ENCODE data around the gene SLCO1C1.

Gene SLCO1C1

DNA sequence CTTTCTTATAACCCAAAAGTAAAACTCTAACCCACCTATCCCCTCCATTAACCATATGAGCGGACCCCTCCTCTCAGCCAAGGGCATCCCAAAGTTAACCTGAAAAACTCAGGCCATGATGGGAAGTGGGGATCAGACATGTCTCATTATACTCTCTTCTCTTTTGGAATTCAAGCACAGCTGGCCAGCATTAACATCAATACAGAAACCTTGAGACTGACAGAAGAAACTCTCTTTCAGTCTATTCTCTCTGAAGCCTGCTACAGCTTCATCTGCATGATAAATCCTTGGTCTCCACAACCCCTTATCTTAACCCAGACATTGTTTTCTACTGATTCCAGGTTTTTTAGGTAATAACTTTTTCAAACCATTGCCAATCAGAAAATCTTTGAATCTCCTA, 97.8 kb downstream of the SLCO1C1 start:
- TF ChIP-seq ZFX (IDR thresholded peaks at IDR 0.05; ENCODE audit: borderline replicate concordance): no peak
- no peak for TF ChIP-seq CTCF (IDR thresholded peaks at IDR 0.05)
- H3K27ac ChIP-seq: no peak overlapping the region

GRCh38 chr12:20798554-20798953, 103.4 kb downstream of the SLCO1C1 start:
- TF ChIP-seq CTCF (IDR thresholded peaks at IDR 0.05) (peak; percentile 78), ZFX (IDR thresholded peaks at IDR 0.05; ENCODE audit: borderline replicate concordance) (no peak)

GRCh38 chr12:20800160-20800559, 105.0 kb downstream of the SLCO1C1 start:
- H3K27ac ChIP-seq: no peak overlapping the region
- TF ChIP-seq ZFX (IDR thresholded peaks at IDR 0.05; ENCODE audit: borderline replicate concordance): no peak
- no peak for TF ChIP-seq CTCF (IDR thresholded peaks at IDR 0.05)

More at GRCh38 chr12:20798554-20798953, 103.4 kb downstream of the SLCO1C1 start:
- no peak overlapping the region for H3K27ac ChIP-seq

DNA sequence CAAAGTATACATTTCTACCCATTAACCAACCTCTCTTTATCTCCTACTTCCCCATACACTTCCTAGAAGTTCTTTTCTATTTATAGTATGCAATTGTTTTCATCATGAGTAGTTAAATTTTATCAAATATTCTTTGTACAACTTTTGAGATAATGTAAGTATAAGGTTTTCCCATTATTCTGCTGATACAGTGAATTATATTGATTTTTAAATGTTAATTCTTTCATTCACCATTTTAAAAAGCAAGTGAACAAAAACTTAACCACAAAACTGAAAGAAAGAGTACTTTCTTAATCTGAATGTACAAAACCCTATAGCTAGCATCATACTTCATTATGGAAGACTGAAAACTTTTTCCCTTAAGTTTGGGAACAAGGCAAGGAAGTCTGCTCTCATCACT, 105.9 kb downstream of the SLCO1C1 start:
- TF ChIP-seq CTCF (IDR thresholded peaks at IDR 0.05): no peak
- TF ChIP-seq ZFX (IDR thresholded peaks at IDR 0.05; ENCODE audit: borderline replicate concordance): no peak
- no peak overlapping the region for H3K27ac ChIP-seq
